ENCODE results near the gene KIRREL3.

GRCh38 chr11:126756855-126757254 is 243.7 kb downstream of the KIRREL3 start:
- TF ChIP-seq POLR2A (IDR thresholded peaks at IDR 0.05) (no peak), CTCF (IDR thresholded peaks at IDR 0.05) (no peak)

Data from prostate gland (tissue), 2 donors.